B cell (primary cell): ENCODE measurements around the gene PIM3. TPM values are rescaled to one million over a fixed set of nuclear protein-coding genes. Genes with fewer than 3 reads are reported as not detected.

Experiments used
- ATAC-seq: fragments of 200-7000 bp; cut with Tn5 transposase; one replicate; pipeline ENCODE4 v1.10.0; 2021; ENCODE audit warnings: low read depth, mild to moderate bottlenecking, moderate number of reproducible peaks, moderate library complexity
- CTCF ChIA-PET: fragments of 350-600 bp; sonication (Branson Sonifier 250); formaldehyde crosslinking; loops from one replicate; lab custom pipeline; 2021; ENCODE audit warnings: antibody characterized with exemption, inconsistent platforms; lab: Charles Lee
- POLR2A ChIA-PET: fragments of 350-600 bp; sonication (Branson Sonifier 250); formaldehyde crosslinking; loops from one replicate; lab custom pipeline; 2021; ENCODE audit warnings: antibody characterized with exemption; lab: Charles Lee
- DNase-seq: peaks from one replicate; pipeline ENCODE4 v3.0.0; 2013
- H2AFZ ChIP-seq: 2 replicates; pipeline ENCODE4 v1.6.1; 2012; ENCODE audit warnings: mild to moderate bottlenecking, low read depth, low read length; ENCODE audit not compliant: insufficient read depth, poor library complexity, severe bottlenecking
- H3K27ac ChIP-seq, 2 donors: 1 replicate in 1 of 2; 2 replicates in 1 of 2; pipeline ENCODE4 v1.5.1; 2012 to 2013; ENCODE audit warnings: low read length in 2 of 2, mild to moderate bottlenecking in 2 of 2, moderate library complexity in 1 of 2
- H3K27me3 ChIP-seq, 4 experiments: fragments of 200-600 bp in 1 of 4; sonication (generic) in 1 of 4; replicated peaks in 1 of 4; 1 replicate in 2 of 4; 2 replicates in 2 of 4; pipeline versions ENCODE4 v1.6.1 to v1.7.0; 2013 to 2016; ENCODE audit warnings: low read length in 3 of 4, mild to moderate bottlenecking in 2 of 4, mixed read lengths in 1 of 4, moderate library complexity in 1 of 4; ENCODE audit not compliant: insufficient read depth in 4 of 4, control insufficient read depth in 3 of 4; ENCODE audit errors: control extremely low read depth in 1 of 4
- H3K36me3 ChIP-seq, 2 experiments: replicated peaks in 1 of 2; 1 replicate in 1 of 2; 2 replicates in 1 of 2; pipeline versions ENCODE4 v1.6.1 to v1.7.1; 2013; ENCODE audit warnings: low read length in 1 of 2; ENCODE audit not compliant: insufficient read depth in 2 of 2, control insufficient read depth in 1 of 2; ENCODE audit errors: control extremely low read depth in 1 of 2, extremely low read depth in 1 of 2
- H3K4me1 ChIP-seq, 2 donors: fragments of 200-600 bp in 1 of 2; sonication (generic) in 1 of 2; 1 replicate in 1 of 2; 2 replicates in 1 of 2; pipeline versions ENCODE4 v1.5.1 to v1.6.1; 2013 to 2017; ENCODE audit warnings: low read length in 2 of 2; ENCODE audit not compliant: control insufficient read depth in 2 of 2, insufficient read depth in 2 of 2
- H3K4me2 ChIP-seq: replicated peaks from 2 replicates; pipeline ENCODE3; 2012; ENCODE audit warnings: mild to moderate bottlenecking, low read depth, low read length; ENCODE audit not compliant: poor library complexity, severe bottlenecking
- H3K4me3 ChIP-seq, 5 experiments: fragments of 200-600 bp in 1 of 5; sonication (generic) in 1 of 5; 1 replicate in 3 of 5; 2 replicates in 2 of 5; pipeline versions ENCODE4 v1.5.1 to v1.7.0; 2011 to 2016; ENCODE audit warnings: low read length in 4 of 5, mild to moderate bottlenecking in 4 of 5, low read depth in 2 of 5, control low read depth in 1 of 5, moderate library complexity in 1 of 5; ENCODE audit not compliant: insufficient read depth in 1 of 5; ENCODE audit errors: control extremely low read depth in 1 of 5, extremely low read depth in 1 of 5
- H3K79me2 ChIP-seq: fragments of 200-600 bp; sonication (generic); one replicate; pipeline ENCODE4 v1.6.0; 2016; ENCODE audit warnings: low read length; ENCODE audit not compliant: control insufficient read depth, insufficient read depth
- H3K9ac ChIP-seq: fragments of 200-600 bp; sonication (generic); 2 replicates; pipeline ENCODE4 v1.6.1; 2017; ENCODE audit warnings: mild to moderate bottlenecking, low read length, moderate library complexity
- H3K9me3 ChIP-seq, 3 donors: one replicate each; pipeline versions ENCODE4 v1.6.1 to v1.7.1; 2013; ENCODE audit warnings: low read length in 2 of 3; ENCODE audit not compliant: control insufficient read depth in 2 of 3, insufficient read depth in 1 of 3; ENCODE audit errors: control extremely low read depth in 1 of 3
- H4K20me1 ChIP-seq: 2 replicates; pipeline ENCODE4 v1.6.0; 2012; ENCODE audit warnings: mild to moderate bottlenecking, low read length; ENCODE audit not compliant: insufficient read depth, control insufficient read depth, poor library complexity, severe bottlenecking
- H3K27ac Mint-ChIP-seq: one replicate; pipeline ENCODE4 v1.8.0; 2021; ENCODE audit warnings: mixed read lengths
- H3K27me3 Mint-ChIP-seq: one replicate; pipeline ENCODE4 v1.8.0; 2021; ENCODE audit warnings: mixed read lengths
- H3K4me1 Mint-ChIP-seq: one replicate; pipeline ENCODE4 v1.8.0; 2021; ENCODE audit warnings: mixed read lengths
- H3K4me3 Mint-ChIP-seq: one replicate; pipeline ENCODE4 v1.8.0; 2021; ENCODE audit warnings: mixed read lengths
- H3K9me3 Mint-ChIP-seq: one replicate; pipeline ENCODE4 v1.8.0; 2022; ENCODE audit warnings: mixed read lengths; ENCODE audit not compliant: insufficient read depth
- CTCF ChIP-seq: fragments of 200-600 bp; IDR thresholded peaks from one replicate; pipeline ENCODE4 v1.8.0; 2022; ENCODE audit warnings: antibody characterized with exemption, mild to moderate bottlenecking
- EZH2 ChIP-seq: IDR thresholded peaks from 2 replicates; pipeline ENCODE4 v1.6.1; 2012; ENCODE audit warnings: borderline replicate concordance, low read depth, mild to moderate bottlenecking, moderate library complexity, low read length; ENCODE audit not compliant: insufficient read depth, poor library complexity, severe bottlenecking
- WGBS: methylation state at CpG from one replicate; pipeline ENCODE4 v1.1.5; 2013; ENCODE audit warnings: missing lambda C conversion rate; ENCODE audit not compliant: insufficient coverage; 5-methylcytosine and 5-hydroxymethylcytosine counted together
- intact Hi-C: fragments of 100-400 bp; cut with micrococcal nuclease; formaldehyde crosslinking; loops from one replicate; pipeline ENCODE4 v1.10.0; 2022
- polyA plus RNA-seq: library from polyadenylated mRNA; depleted of rRNA; stranded (reverse); fragments of >200 nt; gene quantifications from 2 replicates; pipeline ENCODE4 v1.2.3, GENCODE V29; 2012
- total RNA-seq, 2 donors: library from RNA; stranded (reverse); fragments of 120-200 nt in 1 of 2; gene quantifications; 1 replicate in 1 of 2; 2 replicates in 1 of 2; pipeline versions ENCODE4 v1.2.3 to v1.2.4, GENCODE V29; 2013 to 2022

PIM3 gene
- total and polyA plus RNA-seq, 2 donors (not counting 1 experiment from before 2014, with no cell fraction given) = 74.6 to 128 TPM

GRCh38 chr22:49961005-49961600 lies 531 bp downstream of the PIM3 start:
- intact Hi-C loops = loop anchor here (2.0 kb wide), 2 partner anchors 16 to 230 kb away; no protein-coding TSS in a partner anchor
- Histone ChIP-seq H3K36me3 (peaks cover 0 to 27% of the 10 kb centered on the region in 2 experiments), H3K4me1 (peaks cover 30 to 44% of the 10 kb centered on the region in 2 donors), H3K4me2 (peak overlapping the region; percentile 100), H3K4me3 (peak overlapping the region in 4 of 5 experiments; percentile 74 to 88 (median 77)), H2AFZ (no peak overlapping the region), H3K79me2 (peaks cover 27% of the 10 kb centered on the region), H3K27me3 (no peaks in the 10 kb centered on the region), H4K20me1 (peaks cover 51% of the 10 kb centered on the region), H3K9me3 (no peaks in the 10 kb centered on the region), H3K27ac (peak overlapping the region; percentile 85 to 94), H3K9ac (peak overlapping the region; percentile 86)
- Mint-ChIP-seq H3K4me1 (peaks cover 46% of the 10 kb centered on the region), H3K4me3 (peak overlapping the region; percentile 91), H3K27me3 (no peaks in the 10 kb centered on the region), H3K9me3 (no peaks in the 10 kb centered on the region), H3K27ac (peak overlapping the region; percentile 91)
- ATAC-seq (no peak), DNase-seq (no peak)
- no peak for TF ChIP-seq CTCF
- TF ChIP-seq EZH2 = no peak
- CTCF ChIA-PET = interaction anchor here (1.3 to 5.9 kb wide), 5 partner anchors 15 to 32 kb away, joined by 4 to 60 read pairs (median 14); no protein-coding TSS in a partner anchor
- WGBS = under 1% methylated on average over 84 of the region's 84 CpGs
- POLR2A ChIA-PET = interaction anchor here (0.8 to 5.7 kb wide), 8 partner anchors 10 to 231 kb away, joined by 3 to 94 read pairs (median 12); no protein-coding TSS in a partner anchor

- Mint-ChIP-seq H3K4me3 (peak overlapping the region; percentile 91), H3K27ac (peak overlapping the region; percentile 91), H3K9me3 (no peaks in the 10 kb centered on the region), H3K4me1 (peaks cover 51% of the 10 kb centered on the region), H3K27me3 (no peaks in the 10 kb centered on the region)
- intact Hi-C loops = loop anchor here (2.0 kb wide), 2 partner anchors 15 to 229 kb away; no protein-coding TSS in a partner anchor
- Histone ChIP-seq H3K36me3 (peaks cover 0 to 27% of the 10 kb centered on the region in 2 experiments), H3K4me1 (peaks cover 35 to 49% of the 10 kb centered on the region in 2 donors), H3K27ac (peak overlapping the region; percentile 85 to 94), H2AFZ (no peak overlapping the region), H3K9me3 (no peaks in the 10 kb centered on the region), H3K27me3 (no peaks in the 10 kb centered on the region), H3K9ac (peak overlapping the region; percentile 86), H3K79me2 (peaks cover 27% of the 10 kb centered on the region), H4K20me1 (peaks cover 56% of the 10 kb centered on the region), H3K4me2 (peak overlapping the region; percentile 100), H3K4me3 (peak overlapping the region; percentile 65 to 88 (median 77))
- POLR2A ChIA-PET = interaction anchor here (0.8 to 5.7 kb wide), 15 partner anchors 9 to 231 kb away, joined by 3 to 94 read pairs (median 6); no protein-coding TSS in a partner anchor
- ATAC-seq (no peak), DNase-seq (no peak)
- WGBS = under 1% methylated on average over 49 of the region's 49 CpGs
- TF ChIP-seq CTCF (no peak), EZH2 (no peak)
- CTCF ChIA-PET = interaction anchor here (1.0 to 5.9 kb wide), 6 partner anchors 15 to 36 kb away, joined by 4 to 60 read pairs (median 7); no protein-coding TSS in a partner anchor
These were observed 1.0 kb downstream of the PIM3 start for GRCh38 chr22:49961601-49962011.
